A673 (cell line): ENCODE data around the gene CEP192. TPM values are rescaled to one million over a fixed set of nuclear protein-coding genes. Genes with fewer than 3 reads are reported as not detected.

ENCODE experiments used
- BruUV-seq: library from RNA; stranded (reverse); fragments of 400-500 nt; replicated peaks from 2 replicates; lab custom pipeline; 2021; lab: Mats Ljungman, UMichigan
- CTCF ChIA-PET: fragments of 300-600 bp; sonication (Branson Sonifier 250); formaldehyde crosslinking; loops from one replicate; lab custom pipeline; 2022; ENCODE audit warnings: antibody characterized with exemption; lab: Charles Lee
- POLR2A ChIA-PET: fragments of 300-600 bp; sonication (Branson Sonifier 250); formaldehyde crosslinking; loops from one replicate; lab custom pipeline; 2022; ENCODE audit warnings: antibody characterized with exemption; ENCODE audit not compliant: low non-redundant PET; lab: Charles Lee
- DNase-seq: peaks from one replicate; pipeline ENCODE4 v3.0.0-alpha.2; 2015; ENCODE audit warnings: low spot score
- H3K27ac ChIP-seq: fragments of 200-600 bp; sonication (generic); 2 replicates; pipeline ENCODE4 v1.5.1; 2016; ENCODE audit warnings: mixed run types, low read depth, mild to moderate bottlenecking, mixed read lengths, antibody characterized with exemption, low read length; ENCODE audit not compliant: poor library complexity, severe bottlenecking
- H3K27me3 ChIP-seq: fragments of 200-600 bp; sonication (generic); replicated peaks from 2 replicates; pipeline ENCODE4 v1.6.1; 2017; ENCODE audit warnings: mixed run types, low read depth, mild to moderate bottlenecking, mixed read lengths, antibody characterized with exemption, low read length; ENCODE audit not compliant: insufficient read depth, poor library complexity
- H3K36me3 ChIP-seq: fragments of 200-600 bp; sonication (generic); 2 replicates; pipeline ENCODE4 v1.6.1; 2016; ENCODE audit warnings: mixed run types, mild to moderate bottlenecking, mixed read lengths, antibody characterized with exemption, low read length; ENCODE audit not compliant: insufficient read depth, poor library complexity, severe bottlenecking
- H3K4me1 ChIP-seq: fragments of 200-600 bp; sonication (generic); 2 replicates; pipeline ENCODE4 v1.6.1; 2017; ENCODE audit warnings: mixed run types, mild to moderate bottlenecking, mixed read lengths, antibody characterized with exemption, low read length; ENCODE audit not compliant: insufficient read depth, poor library complexity, severe bottlenecking
- H3K4me3 ChIP-seq: fragments of 200-600 bp; sonication (generic); 2 replicates; pipeline ENCODE4 v1.5.1; 2016; ENCODE audit warnings: low read depth, mixed run types, mild to moderate bottlenecking, mixed read lengths, low read length; ENCODE audit not compliant: poor library complexity, severe bottlenecking
- H3K9me3 ChIP-seq: fragments of 200-600 bp; sonication (generic); 2 replicates; pipeline ENCODE4 v1.6.1; 2016; ENCODE audit warnings: mixed run types, low read depth, mild to moderate bottlenecking, mixed read lengths, antibody characterized with exemption, low read length; ENCODE audit not compliant: poor library complexity, severe bottlenecking
- EZH2 ChIP-seq: fragments of 200-600 bp; sonication (generic); IDR thresholded peaks from 2 replicates; pipeline ENCODE4 v1.6.1; 2017; ENCODE audit warnings: borderline replicate concordance, low read depth, mild to moderate bottlenecking, mixed read lengths, antibody characterized with exemption, low read length; ENCODE audit not compliant: poor library complexity, severe bottlenecking
- intact Hi-C: fragments of 100-400 bp; cut with micrococcal nuclease; formaldehyde crosslinking; loops from one replicate; pipeline ENCODE4 v1.10.0; 2022; ENCODE audit not compliant: unreplicated experiment
- total RNA-seq: library from RNA; stranded (reverse); gene quantifications from 2 replicates; pipeline ENCODE4 v1.2.3, GENCODE V29; 2021
- TF ChIP-seq, protein P1 (sequence below): fragments of 300-800, 200-600 bp; sonication (generic); conservative IDR thresholded peaks from 2 replicates; pipeline ENCODE4 v1.5.1; 2017; ENCODE audit warnings: low read depth, mild to moderate bottlenecking, antibody characterized with exemption, low read length, moderate library complexity, mixed read lengths

The CEP192 gene
- total RNA-seq, 1 experiment from 2014 or later: 46.4 TPM

- no TSS peak for BruUV-seq
- POLR2A ChIA-PET: no interaction called here
Measured at GRCh38 chr18:13017247-13017875, 26.2 kb downstream of the CEP192 start.

DNA sequence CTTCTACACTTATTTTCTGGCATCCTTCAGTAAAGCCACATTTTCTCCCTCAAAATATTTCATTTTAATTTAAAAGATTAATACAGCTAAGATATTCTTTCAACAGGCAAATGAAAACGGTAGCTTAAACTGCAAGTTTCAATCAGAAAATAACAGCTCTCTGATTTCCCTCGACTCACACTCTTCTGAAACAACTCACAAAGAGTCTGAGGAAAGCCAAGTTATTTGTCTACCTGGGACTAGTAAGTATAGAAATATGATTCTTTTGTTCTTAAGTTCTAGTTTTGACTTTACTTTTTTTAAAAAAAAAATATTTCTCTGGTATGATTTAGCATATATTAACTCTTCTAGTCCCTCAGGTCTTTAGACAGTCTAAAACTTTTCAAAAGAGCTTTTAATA is 27.2 kb downstream of the CEP192 start:
- POLR2A ChIA-PET: no interaction called here

More at GRCh38 chr18:13017247-13017875, 26.2 kb downstream of the CEP192 start:
- H3K27ac ChIP-seq: no peak overlapping the region
- no peaks in the 10 kb centered on the region for H3K9me3 ChIP-seq
- intact Hi-C loops: no loop called here
- H3K27me3 ChIP-seq: no peaks in the 10 kb centered on the region
- DNase-seq: no peak
- CTCF ChIA-PET: no interaction called here
- H3K4me3 ChIP-seq: no peak overlapping the region
- no peaks in the 10 kb centered on the region for H3K4me1 ChIP-seq
- no peak for TF ChIP-seq EZH2
- TF ChIP-seq, protein P1, sequence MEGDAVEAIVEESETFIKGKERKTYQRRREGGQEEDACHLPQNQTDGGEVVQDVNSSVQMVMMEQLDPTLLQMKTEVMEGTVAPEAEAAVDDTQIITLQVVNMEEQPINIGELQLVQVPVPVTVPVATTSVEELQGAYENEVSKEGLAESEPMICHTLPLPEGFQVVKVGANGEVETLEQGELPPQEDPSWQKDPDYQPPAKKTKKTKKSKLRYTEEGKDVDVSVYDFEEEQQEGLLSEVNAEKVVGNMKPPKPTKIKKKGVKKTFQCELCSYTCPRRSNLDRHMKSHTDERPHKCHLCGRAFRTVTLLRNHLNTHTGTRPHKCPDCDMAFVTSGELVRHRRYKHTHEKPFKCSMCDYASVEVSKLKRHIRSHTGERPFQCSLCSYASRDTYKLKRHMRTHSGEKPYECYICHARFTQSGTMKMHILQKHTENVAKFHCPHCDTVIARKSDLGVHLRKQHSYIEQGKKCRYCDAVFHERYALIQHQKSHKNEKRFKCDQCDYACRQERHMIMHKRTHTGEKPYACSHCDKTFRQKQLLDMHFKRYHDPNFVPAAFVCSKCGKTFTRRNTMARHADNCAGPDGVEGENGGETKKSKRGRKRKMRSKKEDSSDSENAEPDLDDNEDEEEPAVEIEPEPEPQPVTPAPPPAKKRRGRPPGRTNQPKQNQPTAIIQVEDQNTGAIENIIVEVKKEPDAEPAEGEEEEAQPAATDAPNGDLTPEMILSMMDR: no peak
- peaks cover 85% of the 10 kb centered on the region for H3K36me3 ChIP-seq

GRCh38 chr18:13019301-13019700 is 28.1 kb downstream of the CEP192 start:
- POLR2A ChIA-PET: no interaction called here
- H3K27me3 ChIP-seq: no peaks in the 10 kb centered on the region
- no peak overlapping the region for H3K4me3 ChIP-seq
- DNase-seq: no peak
- no peaks in the 10 kb centered on the region for H3K9me3 ChIP-seq
- TF ChIP-seq, protein P1: no peak
- no peak for TF ChIP-seq EZH2
- no peak overlapping the region for H3K27ac ChIP-seq
- H3K4me1 ChIP-seq: no peaks in the 10 kb centered on the region
- CTCF ChIA-PET: no interaction called here
- intact Hi-C loops: no loop called here
- H3K36me3 ChIP-seq: peaks cover 81% of the 10 kb centered on the region
- BruUV-seq: no TSS peak

More for the DNA sequence above, 27.2 kb downstream of the CEP192 start:
- H3K4me3 ChIP-seq: no peak overlapping the region
- H3K27me3 ChIP-seq: no peaks in the 10 kb centered on the region
- H3K36me3 ChIP-seq: peaks cover 85% of the 10 kb centered on the region
- H3K4me1 ChIP-seq: no peaks in the 10 kb centered on the region
- intact Hi-C loops: no loop called here
- TF ChIP-seq, protein P1: no peak
- no peak for TF ChIP-seq EZH2
- no peak for DNase-seq
- no peaks in the 10 kb centered on the region for H3K9me3 ChIP-seq
- CTCF ChIA-PET: no interaction called here
- no peak overlapping the region for H3K27ac ChIP-seq
- no TSS peak for BruUV-seq
